IPS-18a (cell line): ENCODE results near the gene SPATA19.

ENCODE experiments used
- H3K27ac ChIP-seq: one replicate; pipeline ENCODE4 v1.5.1; 2013; ENCODE audit warnings: low read length
- H3K27me3 ChIP-seq: one replicate; pipeline ENCODE4 v1.6.1; 2013; ENCODE audit warnings: mild to moderate bottlenecking, low read length; ENCODE audit not compliant: control insufficient read depth, insufficient read depth
- H3K36me3 ChIP-seq: one replicate; pipeline ENCODE4 v1.6.1; 2013; ENCODE audit warnings: low read depth, low read length; ENCODE audit not compliant: control insufficient read depth
- H3K4me1 ChIP-seq: one replicate; pipeline ENCODE4 v1.6.1; 2013; ENCODE audit warnings: low read depth, low read length; ENCODE audit not compliant: control insufficient read depth
- H3K4me3 ChIP-seq: one replicate; pipeline ENCODE4 v1.5.1; 2013; ENCODE audit warnings: low read length
- H3K9ac ChIP-seq: one replicate; pipeline ENCODE4 v1.6.1; 2013; ENCODE audit warnings: mild to moderate bottlenecking, low read length, moderate library complexity
- H3K9me3 ChIP-seq: one replicate; pipeline ENCODE4 v1.6.1; 2013; ENCODE audit warnings: low read depth, low read length; ENCODE audit not compliant: control insufficient read depth

SPATA19 gene

DNA sequence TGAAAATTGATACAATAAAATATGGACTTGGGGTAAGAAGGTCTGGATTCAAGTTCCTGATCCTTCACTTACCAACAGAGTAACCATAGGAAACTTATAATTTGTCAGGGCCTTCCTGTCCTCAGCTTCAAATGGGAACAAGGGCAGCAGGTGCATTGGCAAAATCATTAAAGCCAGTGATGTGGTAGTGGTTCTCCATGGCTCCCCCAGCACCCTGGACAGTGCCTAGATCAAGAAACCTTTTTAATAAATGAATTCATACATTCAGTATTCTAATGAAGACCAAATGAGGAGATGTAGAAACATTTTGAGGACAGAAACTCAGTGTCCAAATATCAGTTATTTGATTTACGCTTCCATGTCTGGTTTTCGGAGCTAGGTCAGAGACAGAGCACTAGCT is 51.1 kb downstream of the SPATA19 start:
- Histone ChIP-seq H3K9me3 (peaks cover 8% of the 10 kb centered on the region), H3K4me3 (no peak overlapping the region), H3K27me3 (no peaks in the 10 kb centered on the region), H3K27ac (no peak overlapping the region), H3K9ac (no peak overlapping the region), H3K4me1 (no peaks in the 10 kb centered on the region), H3K36me3 (no peaks in the 10 kb centered on the region)

DNA sequence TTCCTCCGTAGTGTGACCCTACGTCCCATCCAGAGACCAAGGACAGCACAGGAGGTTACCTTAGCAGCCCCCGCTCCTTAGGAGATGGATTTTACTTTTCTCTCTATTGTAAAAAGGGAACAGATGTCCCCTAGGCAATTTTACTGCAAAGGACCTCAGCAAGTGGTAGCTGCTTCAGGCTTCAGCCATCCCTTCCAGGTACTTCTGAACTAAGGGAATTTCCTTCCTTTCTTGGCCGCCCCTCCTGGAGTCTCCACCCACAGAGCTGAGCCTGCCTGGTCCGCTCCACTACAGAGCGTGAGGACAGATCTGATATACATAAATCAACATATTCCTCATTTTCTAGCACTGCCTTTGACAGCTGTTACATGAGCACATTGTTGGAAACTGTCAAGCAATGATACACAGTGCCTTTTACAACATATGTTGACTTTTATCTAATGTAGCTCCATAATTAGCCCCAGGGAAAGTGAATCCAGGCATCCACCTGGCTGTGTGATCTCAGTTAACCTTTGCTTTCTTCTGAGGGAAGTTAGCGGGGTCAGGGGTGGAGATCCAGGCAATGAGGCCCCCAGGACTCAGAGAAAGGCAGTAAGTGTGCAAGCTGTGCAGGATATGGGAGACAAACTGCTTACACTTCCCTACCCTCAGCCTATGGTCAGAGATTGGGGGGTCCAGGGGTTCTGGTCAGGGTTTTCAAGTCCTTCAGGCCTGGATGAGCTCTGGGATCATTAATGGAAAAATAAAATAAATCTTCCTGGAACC is 51.9 kb downstream of the SPATA19 start:
- Histone ChIP-seq H3K9ac (no peak overlapping the region), H3K4me1 (no peaks in the 10 kb centered on the region), H3K9me3 (peaks cover 8% of the 10 kb centered on the region), H3K4me3 (no peak overlapping the region), H3K27ac (no peak overlapping the region), H3K27me3 (peaks cover 7% of the 10 kb centered on the region), H3K36me3 (no peaks in the 10 kb centered on the region)

DNA sequence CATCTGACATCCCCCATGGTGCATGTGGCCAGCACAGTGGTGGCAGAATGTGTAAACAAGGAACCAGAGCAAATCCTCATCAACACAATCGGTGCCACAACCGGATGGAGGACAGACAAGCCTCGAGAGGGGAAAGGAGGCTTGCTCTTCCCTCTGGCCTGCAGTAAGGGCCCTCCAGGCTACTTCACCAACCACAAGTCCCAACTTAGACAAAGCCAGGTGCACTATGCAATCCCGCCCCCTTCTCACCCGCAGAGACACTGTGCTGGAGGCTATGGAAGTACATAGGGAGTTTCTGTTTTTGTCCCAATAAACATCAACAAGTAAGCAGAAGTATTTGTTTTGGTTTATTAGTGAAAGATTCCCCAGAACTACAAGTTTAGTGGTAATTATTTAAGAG is 54.3 kb downstream of the SPATA19 start:
- Histone ChIP-seq H3K9ac (no peak overlapping the region), H3K4me1 (no peaks in the 10 kb centered on the region), H3K4me3 (no peak overlapping the region), H3K27me3 (peaks cover 32% of the 10 kb centered on the region), H3K36me3 (no peaks in the 10 kb centered on the region), H3K9me3 (peaks cover 8% of the 10 kb centered on the region), H3K27ac (no peak overlapping the region)
